DND-41 (cell line): ENCODE measurements around the gene BRK1.
"Not testable (repeated sequence)": the region's sequence is repeated elsewhere in the genome, so short reads cannot be mapped to it uniquely, and the experiment has no call there.

Experiments
- ATAC-seq: fragments of 200-7000 bp; cut with Tn5 transposase; 3 replicates; pipeline ENCODE4 v1.9.1; 2021; ENCODE audit warnings: low read depth; ENCODE audit not compliant: insufficient read depth
- DNase-seq: peaks from one replicate; pipeline ENCODE4 v3.0.0-alpha.2; 2020
- H2AFZ ChIP-seq: 2 replicates; pipeline ENCODE4 v1.6.0; 2012; ENCODE audit warnings: low read depth, low read length
- H3K27ac ChIP-seq: 2 replicates; pipeline ENCODE4 v1.5.1; 2012; ENCODE audit warnings: low read length, inconsistent platforms
- H3K27me3 ChIP-seq: fragments of 200-600 bp; sonication (generic); 2 replicates; pipeline ENCODE4 v1.6.0; 2012; ENCODE audit warnings: low read length, mild to moderate bottlenecking, inconsistent platforms; ENCODE audit not compliant: insufficient read depth, poor library complexity
- H3K36me3 ChIP-seq: 2 replicates; pipeline ENCODE4 v1.5.1; 2012; ENCODE audit warnings: low read length, inconsistent platforms; ENCODE audit not compliant: insufficient read depth
- H3K4me1 ChIP-seq: 2 replicates; pipeline ENCODE4 v1.5.1; 2012; ENCODE audit warnings: mild to moderate bottlenecking, low read length; ENCODE audit not compliant: insufficient read depth
- H3K4me2 ChIP-seq: 2 replicates; pipeline ENCODE4 v1.6.0; 2012; ENCODE audit warnings: mild to moderate bottlenecking, moderate library complexity, low read length, inconsistent platforms; ENCODE audit not compliant: insufficient read depth
- H3K4me3 ChIP-seq, 2 experiments: fragments of 200-600 bp in 1 of 2; shearing (Covaris generic) in 1 of 2; 2 replicates each; pipeline ENCODE4 v1.5.1; 2012 to 2016; ENCODE audit warnings: inconsistent platforms in 2 of 2, low read length in 2 of 2, mild to moderate bottlenecking in 2 of 2, low read depth in 1 of 2, moderate library complexity in 1 of 2
- H3K79me2 ChIP-seq: 2 replicates; pipeline ENCODE4 v1.6.0; 2012; ENCODE audit warnings: low read length, inconsistent platforms; ENCODE audit not compliant: insufficient read depth
- H3K9ac ChIP-seq: 2 replicates; pipeline ENCODE4 v1.6.0; 2012; ENCODE audit warnings: low read depth, mild to moderate bottlenecking, inconsistent platforms, low read length, moderate library complexity
- H3K9me3 ChIP-seq: 2 replicates; pipeline ENCODE4 v1.5.1; 2012; ENCODE audit warnings: low read length, moderate library complexity, mild to moderate bottlenecking, inconsistent platforms; ENCODE audit not compliant: insufficient read depth, severe bottlenecking
- H4K20me1 ChIP-seq: 2 replicates; pipeline ENCODE4 v1.6.0; 2012; ENCODE audit warnings: low read length; ENCODE audit not compliant: insufficient read depth
- CTCF ChIP-seq: IDR thresholded peaks from 2 replicates; pipeline ENCODE4 v1.5.1; 2012; ENCODE audit warnings: borderline replicate concordance, low read length, moderate library complexity, mild to moderate bottlenecking; ENCODE audit not compliant: poor library complexity, severe bottlenecking; ENCODE audit errors: extremely low read depth
- EZH2 ChIP-seq: IDR thresholded peaks from 3 replicates; pipeline ENCODE4 v1.6.1; 2012; ENCODE audit warnings: borderline replicate concordance, low read depth, mild to moderate bottlenecking, moderate library complexity, low read length, inconsistent platforms; ENCODE audit not compliant: severe bottlenecking

BRK1 gene

GRCh38 chr3:10121064-10121463 lies 5.6 kb downstream of the BRK1 start:
- Histone ChIP-seq H3K36me3 (peaks cover 48% of the 10 kb centered on the region), H3K4me1 (peaks cover 25% of the 10 kb centered on the region)
- no peak for ATAC-seq

GRCh38 chr3:10122724-10123123 lies 7.2 kb downstream of the BRK1 start:
- Histone ChIP-seq H3K4me2 (no peak overlapping the region), H3K27ac (no peak overlapping the region), H2AFZ (no peak overlapping the region), H3K9me3 (no peaks in the 10 kb centered on the region), H3K9ac (no peak overlapping the region), H3K79me2 (peaks cover 64% of the 10 kb centered on the region), H3K4me3 (no peak overlapping the region), H3K27me3 (no peaks in the 10 kb centered on the region), H3K36me3 (peaks cover 60% of the 10 kb centered on the region), H4K20me1 (peaks cover 14% of the 10 kb centered on the region; the same call in 1 of the 2 replicates), H3K4me1 (peaks cover 8% of the 10 kb centered on the region; the same call in 1 of the 2 replicates)
- TF ChIP-seq EZH2 = no peak
- TF ChIP-seq CTCF = no peak
- no peak for ATAC-seq
- no peak for DNase-seq

More at GRCh38 chr3:10121064-10121463, 5.6 kb downstream of the BRK1 start:
- Histone ChIP-seq H3K9ac (no peak overlapping the region), H3K4me2 (no peak overlapping the region), H3K4me3 (no peak overlapping the region), H3K79me2 (peaks cover 81% of the 10 kb centered on the region), H3K9me3 (no peaks in the 10 kb centered on the region), H2AFZ (no peak overlapping the region), H3K27me3 (no peaks in the 10 kb centered on the region), H4K20me1 (peaks cover 26% of the 10 kb centered on the region; the same call in 1 of the 2 replicates), H3K27ac (no peak overlapping the region)
- TF ChIP-seq EZH2 = no peak
- no peak for TF ChIP-seq CTCF
- no peak for DNase-seq

GRCh38 chr3:10135872-10136271 lies 20.4 kb downstream of the BRK1 start:
- not testable (repeated sequence) for H3K27ac ChIP-seq, H3K4me1 ChIP-seq, H3K4me2 ChIP-seq, H3K36me3 ChIP-seq, ATAC-seq, H3K9ac ChIP-seq, H4K20me1 ChIP-seq, H3K27me3 ChIP-seq, H3K79me2 ChIP-seq, H3K4me3 ChIP-seq, H2AFZ ChIP-seq, H3K9me3 ChIP-seq
- peak; percentile 22 for DNase-seq

- Histone ChIP-seq H3K27ac (no peak overlapping the region), H3K27me3 (no peaks in the 10 kb centered on the region), H3K4me2 (no peak overlapping the region), H4K20me1 (no peaks in the 10 kb centered on the region), H3K36me3 (no peaks in the 10 kb centered on the region), H3K4me3 (no peak overlapping the region), H3K4me1 (peaks cover 6% of the 10 kb centered on the region), H3K9me3 (no peaks in the 10 kb centered on the region), H3K9ac (no peak overlapping the region), H2AFZ (no peak overlapping the region), H3K79me2 (peaks cover 2% of the 10 kb centered on the region; the same call in 1 of the 2 replicates)
- ATAC-seq (no peak), DNase-seq (no peak)
- TF ChIP-seq CTCF = no peak
- no peak for TF ChIP-seq EZH2
These were observed 21.0 kb downstream of the BRK1 start for GRCh38 chr3:10136426-10137005.
